Measurements from ENCODE around the gene DSTN.

GRCh38 chr20:17542481-17542880 lies 27.4 kb upstream of the DSTN start:
- no peak for TF ChIP-seq TAF1 (IDR thresholded peaks at IDR 0.05; ENCODE audit: borderline replicate concordance, low read depth, low read length)
- TF ChIP-seq POLR2AphosphoS5 (IDR thresholded peaks at IDR 0.05; ENCODE audit: low read depth, low read length), result no peak
